Inflammatory macrophage treated with lipopolysaccharide for 1 hour (primary cell): Measurements from ENCODE around the gene LIMS2.

Experiments used
- DNase-seq, 2 donors: peaks; one replicate each; pipeline ENCODE4 v3.0.0-alpha.2; 2020 to 2022

The LIMS2 gene

GRCh38 chr2:127656569-127657231, 18.6 kb downstream of the LIMS2 start:
- DNase-seq, result no peak

- no peak for DNase-seq
These were observed 19.9 kb downstream of the LIMS2 start for GRCh38 chr2:127655209-127656073.

DNA sequence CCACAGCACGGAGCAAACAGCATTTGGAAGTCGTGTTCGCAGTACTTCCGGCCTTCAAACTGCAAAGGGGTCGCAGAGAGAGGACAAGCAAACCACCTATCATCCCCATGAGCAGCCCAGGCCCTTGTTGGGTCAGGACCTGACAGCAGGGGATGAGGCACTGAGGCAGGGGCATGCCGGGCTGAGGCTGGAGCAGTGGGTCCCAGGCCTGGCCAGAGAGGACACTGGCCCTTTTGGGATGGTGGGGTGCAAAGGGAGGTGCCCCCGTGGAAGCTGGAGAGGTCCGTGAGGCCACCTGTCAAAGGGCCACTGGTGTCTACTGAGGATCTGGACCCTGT, 20.5 kb downstream of the LIMS2 start:
- DNase-seq, result no peak

GRCh38 chr2:127654084-127654837, 21.1 kb downstream of the LIMS2 start:
- no peak for DNase-seq

DNA sequence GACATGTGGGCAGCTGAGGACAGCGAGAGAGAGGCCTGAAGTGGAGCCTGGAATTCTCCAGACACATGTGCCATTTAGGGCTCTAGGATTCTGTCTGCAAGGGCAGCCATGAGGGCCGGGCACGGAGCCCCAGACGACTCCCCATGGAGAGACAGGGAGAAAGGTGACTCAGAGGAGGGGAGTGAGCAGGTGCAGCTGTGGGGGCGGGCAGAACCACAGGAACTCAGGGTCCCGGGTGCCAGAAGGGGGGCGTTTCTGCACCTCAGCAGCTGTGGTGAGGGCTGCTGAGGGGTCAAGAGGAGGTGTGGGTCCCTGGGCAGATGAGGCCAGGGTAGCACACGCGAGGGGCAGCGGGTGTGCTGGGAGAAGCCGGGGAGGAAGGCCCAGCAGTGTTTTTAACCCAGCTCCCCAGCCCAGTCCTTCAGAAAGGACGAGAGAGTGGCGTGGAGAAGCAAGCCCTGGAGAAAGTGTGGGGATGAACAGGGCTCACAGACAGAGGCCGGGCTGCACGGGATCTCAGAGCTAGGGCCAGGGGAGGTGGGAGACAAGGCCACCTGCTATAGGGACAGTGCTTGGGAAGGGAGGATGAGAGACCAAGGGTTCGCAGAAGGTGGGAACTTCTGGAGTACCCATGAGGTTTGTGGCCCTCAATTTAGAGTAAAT, 21.8 kb downstream of the LIMS2 start:
- no peak for DNase-seq

- no peak for DNase-seq
These were observed 22.5 kb downstream of the LIMS2 start for GRCh38 chr2:127652786-127653357.

- DNase-seq, result no peak
These were observed 23.3 kb downstream of the LIMS2 start for GRCh38 chr2:127651971-127652550.

DNA sequence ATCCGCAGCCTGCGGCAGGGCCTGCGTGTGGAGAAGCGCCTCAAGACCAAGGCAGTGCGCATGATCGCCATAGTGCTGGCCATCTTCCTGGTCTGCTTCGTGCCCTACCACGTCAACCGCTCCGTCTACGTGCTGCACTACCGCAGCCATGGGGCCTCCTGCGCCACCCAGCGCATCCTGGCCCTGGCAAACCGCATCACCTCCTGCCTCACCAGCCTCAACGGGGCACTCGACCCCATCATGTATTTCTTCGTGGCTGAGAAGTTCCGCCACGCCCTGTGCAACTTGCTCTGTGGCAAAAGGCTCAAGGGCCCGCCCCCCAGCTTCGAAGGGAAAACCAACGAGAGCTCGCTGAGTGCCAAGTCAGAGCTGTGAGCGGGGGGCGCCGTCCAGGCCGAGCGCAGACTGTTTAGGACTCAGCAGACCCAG, 23.9 kb downstream of the LIMS2 start:
- DNase-seq, result no peak

GRCh38 chr2:127650785-127651380, 24.4 kb downstream of the LIMS2 start:
- no peak for DNase-seq

DNA sequence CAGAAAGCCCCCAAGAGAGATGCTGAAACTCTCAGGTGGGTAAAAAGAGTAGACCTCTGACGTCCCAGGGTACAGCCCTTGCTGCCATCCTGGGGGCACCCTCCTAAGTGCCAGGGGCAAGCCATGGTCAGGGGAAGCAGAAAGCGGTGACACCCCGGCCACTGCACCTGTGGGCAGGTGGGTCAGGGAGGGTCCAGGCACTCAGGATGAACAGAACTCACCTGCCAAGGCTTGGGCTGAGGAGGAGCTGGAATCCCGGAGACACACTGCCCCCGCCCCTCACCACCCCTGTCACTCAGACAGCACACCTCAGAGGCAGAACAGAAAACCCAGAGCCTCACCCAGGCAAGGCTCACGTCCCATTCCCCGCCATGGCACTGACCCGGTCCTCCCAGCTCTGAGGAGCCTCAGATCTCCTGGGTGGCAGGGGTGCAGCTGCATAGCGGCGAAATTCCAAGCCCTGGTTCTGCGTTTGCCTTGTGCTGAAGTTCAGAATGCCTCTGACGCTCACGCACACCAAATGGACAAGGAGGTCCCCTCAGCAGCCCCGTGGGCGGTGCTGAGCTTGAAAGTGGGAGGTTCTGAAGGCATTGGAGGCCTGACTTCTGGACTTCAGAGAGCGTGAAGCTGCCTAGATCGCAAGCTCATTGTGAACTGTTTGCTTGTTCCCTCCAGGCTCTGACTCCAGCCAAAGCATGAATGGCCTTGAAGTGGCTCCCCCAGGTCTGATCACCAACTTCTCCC, 25.1 kb downstream of the LIMS2 start:
- no peak for DNase-seq

DNA sequence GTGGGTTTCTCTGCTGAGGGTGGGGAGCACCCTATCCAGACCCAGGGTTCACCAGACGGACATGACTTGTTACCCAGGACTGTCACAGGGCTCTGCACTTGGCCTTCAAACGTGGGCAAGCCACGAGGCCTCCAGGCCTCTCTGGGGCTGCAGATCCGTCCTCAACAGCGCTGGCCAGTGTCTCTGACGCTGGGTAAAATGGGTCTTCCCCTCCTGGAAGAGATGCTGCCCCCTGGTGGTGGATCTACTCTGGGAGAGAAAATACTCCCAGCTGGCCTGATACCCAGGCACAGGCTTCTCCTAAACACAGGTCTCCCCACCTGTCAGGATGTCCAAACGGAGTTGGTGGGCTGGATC, 25.7 kb downstream of the LIMS2 start:
- peak; percentile 65 to 99 for DNase-seq

DNA sequence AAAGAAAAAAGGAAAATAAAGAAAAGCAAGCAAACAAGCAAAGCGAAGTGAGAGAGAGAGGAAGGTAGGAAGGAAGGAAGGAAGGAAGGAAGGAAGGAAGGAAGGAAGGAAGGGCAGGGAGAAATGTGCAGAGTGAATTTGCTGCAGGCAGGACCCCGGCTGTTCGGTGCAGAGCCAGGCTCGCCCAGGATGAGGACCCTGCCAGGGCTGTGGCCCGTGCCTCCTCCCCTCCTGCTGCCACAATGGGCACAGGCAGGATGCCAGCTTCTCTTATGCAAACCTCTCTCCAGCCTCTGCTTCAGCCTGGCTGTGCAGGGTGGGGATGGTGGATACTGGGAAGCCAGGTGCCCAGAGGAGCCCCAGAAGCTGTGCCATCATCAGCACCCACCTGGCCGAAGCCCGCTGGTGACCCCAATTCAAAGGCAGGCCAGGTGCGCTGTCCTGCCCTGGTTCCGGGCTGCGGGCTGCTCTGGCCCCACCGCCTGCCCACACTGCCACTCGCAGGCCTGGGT, 26.2 kb downstream of the LIMS2 start:
- no peak for DNase-seq

DNA sequence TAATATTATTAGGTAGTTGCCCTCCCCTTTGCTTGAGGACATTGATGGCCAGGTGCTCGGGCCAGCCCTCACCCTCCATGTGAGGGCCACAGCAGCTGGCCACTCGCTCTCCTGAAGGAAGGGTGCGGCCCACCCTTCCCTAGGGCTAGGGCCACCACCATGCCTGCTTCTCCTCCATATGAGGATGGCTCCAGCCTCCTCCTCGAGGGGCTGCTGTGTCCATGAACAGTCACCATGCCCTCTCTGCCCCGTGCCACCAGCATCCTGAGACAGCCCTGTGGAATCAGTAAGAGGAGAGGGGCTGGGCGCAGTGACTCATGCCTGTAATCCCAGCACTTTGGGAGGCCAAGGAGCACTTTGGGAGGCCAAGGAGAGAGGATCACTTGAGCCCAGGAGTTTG, 27.0 kb downstream of the LIMS2 start:
- DNase-seq, result no peak

DNA sequence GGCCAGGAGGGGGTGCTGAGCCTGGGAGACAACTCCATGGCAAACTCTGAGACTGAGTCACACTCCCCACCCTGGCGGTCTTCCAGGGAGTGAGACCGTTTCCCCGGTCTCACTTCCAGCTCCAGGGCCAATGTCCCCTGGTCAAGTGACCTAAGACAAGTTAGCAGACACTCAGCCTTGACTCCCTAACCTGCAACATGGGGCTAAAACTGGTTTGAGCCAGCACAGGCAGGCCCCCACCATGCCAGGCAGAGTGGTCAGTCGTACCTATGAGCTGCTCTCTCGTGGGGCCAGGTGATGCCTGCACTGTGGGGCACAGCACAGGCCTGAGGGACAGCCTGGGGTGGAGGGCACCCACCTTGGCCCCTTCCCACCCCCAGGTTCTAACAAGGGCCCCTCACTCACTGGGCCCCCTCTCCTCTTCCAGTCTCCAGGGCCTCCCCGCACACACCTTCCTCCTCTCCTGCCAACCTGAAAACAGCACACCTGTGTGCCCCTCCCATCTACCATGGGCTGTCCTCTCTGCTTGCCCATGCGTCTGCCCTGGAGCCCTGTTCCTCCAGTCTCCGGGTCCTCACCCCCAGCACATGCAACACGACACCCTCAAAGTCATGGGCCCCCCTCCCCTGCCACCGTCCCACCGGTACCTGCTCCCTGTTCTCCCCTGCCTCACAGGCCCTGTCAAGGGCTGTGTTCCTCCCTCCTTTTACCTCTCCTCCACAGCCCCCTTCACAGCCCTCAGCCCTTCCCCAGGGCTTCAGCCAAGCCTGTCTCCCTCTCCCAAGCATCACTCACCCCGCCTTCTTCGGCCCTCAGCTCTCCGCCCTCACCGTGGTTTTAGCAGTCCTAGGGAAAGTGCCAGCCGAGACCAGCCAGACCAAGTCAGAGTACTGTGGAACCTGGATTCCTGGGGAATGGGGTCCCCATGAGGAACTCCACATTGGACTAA, 27.8 kb downstream of the LIMS2 start:
- no peak for DNase-seq

DNA sequence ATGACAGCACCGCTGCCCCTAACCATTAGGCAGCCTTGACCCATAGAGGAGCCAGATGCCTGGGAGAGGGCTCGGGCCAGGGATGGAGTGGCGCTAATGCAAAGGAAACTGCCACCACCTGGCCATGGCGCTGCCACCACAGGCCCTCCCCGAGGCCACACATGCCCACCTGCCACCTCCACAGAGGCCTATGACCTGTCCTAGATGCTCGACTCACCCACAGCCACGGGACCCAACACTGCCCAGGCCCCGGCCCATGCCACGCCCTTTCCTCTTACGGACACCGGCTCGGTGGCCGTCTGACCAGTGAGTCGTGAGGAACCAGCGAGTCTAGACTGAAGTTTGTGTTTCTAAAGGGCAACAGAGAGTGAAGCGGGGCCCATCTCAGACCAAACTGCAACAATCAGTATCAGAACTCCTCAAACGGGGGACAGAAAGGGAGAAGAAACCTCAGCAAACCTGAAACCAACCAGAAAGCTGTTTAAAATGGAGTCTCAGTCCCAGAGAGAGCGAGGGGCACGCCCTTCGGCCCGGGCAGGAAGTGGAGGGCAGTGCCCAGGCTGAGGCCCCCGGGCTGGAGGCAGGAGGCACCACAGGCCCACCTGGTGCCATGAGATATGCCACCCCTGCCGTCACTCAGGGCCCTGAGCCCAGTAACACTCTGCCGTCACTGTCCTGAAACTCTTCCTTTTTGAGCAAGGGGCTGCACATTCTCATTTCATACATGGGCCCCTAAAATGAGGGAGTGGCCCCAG, 28.7 kb downstream of the LIMS2 start:
- no peak for DNase-seq

- no peak for DNase-seq
These were observed 29.7 kb downstream of the LIMS2 start, which contains the start of gene GPR17 for GRCh38 chr2:127645395-127646291. GPR17 (plus strand) TSS chr2:127646153; CDS start chr2:127650736, 4,583 bp downstream.

DNA sequence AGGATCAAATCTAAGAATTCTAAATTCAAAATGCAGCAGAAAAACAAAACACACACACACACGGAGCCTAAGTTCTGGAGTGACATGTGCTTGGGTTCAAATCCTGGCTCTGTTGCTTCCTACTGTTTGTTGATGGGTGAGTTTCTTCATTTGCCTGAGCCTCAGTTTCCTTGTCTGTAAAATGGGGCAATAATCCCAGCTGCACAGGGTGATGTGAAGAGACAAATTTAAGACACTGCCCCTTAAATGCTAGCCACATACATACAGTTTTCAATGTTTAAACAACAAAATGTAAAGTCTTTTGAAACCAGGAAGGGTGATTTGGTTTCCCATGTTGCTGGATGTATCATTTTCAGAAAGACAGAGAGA, 30.3 kb downstream of the LIMS2 start:
- no peak for DNase-seq
